ENCODE data around the gene KIFC1.

- TF ChIP-seq CTCF (IDR thresholded peaks at IDR 0.05; ENCODE audit: low read length) (no peak), EZH2 (IDR thresholded peaks at IDR 0.05; ENCODE audit: borderline replicate concordance, low read length) (no peak)
Observed at GRCh38 chr6:33450434-33450833, 58.8 kb downstream of the KIFC1 start.
